GM18873 (cell line): ENCODE measurements around the gene PRKD1.

Experiments
- ATAC-seq: cut with Tn5 transposase; IDR thresholded peaks from one replicate; pipeline ENCODE4 v1.9.1; 2021; ENCODE audit warnings: mild to moderate bottlenecking, moderate library complexity, moderate number of reproducible peaks; ENCODE audit not compliant: unreplicated experiment, low FRiP score

The PRKD1 gene

DNA sequence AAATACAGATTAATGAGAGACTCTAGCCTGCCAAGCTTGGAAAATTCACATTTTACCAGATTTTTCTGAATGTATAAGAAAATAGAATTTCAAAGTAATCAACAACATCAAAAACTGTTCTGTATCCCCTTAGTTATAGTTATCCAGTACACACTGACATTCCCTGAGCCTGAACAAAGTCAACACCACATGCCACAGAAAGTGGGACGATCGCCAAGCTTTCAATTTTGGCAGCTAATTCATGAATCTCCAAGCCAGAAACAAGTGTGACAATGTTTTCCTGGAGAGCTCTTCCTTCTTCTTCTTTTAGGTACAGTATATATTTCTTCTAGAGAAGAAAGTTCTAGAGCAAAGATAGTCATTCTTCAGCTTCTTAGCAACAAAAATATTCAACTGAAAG, 290.2 kb downstream of the PRKD1 start:
- ATAC-seq: no peak

DNA sequence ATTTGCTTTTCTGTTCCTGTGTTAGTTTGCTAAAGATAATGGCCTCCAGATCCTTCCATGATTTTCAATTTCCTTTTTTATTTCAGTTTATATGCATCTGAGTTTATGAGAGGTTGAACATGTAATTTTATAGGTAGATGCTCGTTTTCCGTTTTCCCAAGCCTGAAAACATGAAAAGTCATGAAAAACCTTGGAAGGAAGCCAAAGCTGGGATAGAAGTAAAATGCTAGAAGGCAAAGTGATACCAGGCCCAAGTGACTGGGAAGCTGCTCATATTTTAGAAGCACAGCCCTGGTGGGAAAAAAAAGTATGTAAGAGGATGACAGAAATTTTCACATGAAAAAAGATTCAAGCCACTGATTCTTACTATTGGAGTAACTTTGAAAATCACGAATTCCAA, 290.8 kb downstream of the PRKD1 start:
- no peak for ATAC-seq

DNA sequence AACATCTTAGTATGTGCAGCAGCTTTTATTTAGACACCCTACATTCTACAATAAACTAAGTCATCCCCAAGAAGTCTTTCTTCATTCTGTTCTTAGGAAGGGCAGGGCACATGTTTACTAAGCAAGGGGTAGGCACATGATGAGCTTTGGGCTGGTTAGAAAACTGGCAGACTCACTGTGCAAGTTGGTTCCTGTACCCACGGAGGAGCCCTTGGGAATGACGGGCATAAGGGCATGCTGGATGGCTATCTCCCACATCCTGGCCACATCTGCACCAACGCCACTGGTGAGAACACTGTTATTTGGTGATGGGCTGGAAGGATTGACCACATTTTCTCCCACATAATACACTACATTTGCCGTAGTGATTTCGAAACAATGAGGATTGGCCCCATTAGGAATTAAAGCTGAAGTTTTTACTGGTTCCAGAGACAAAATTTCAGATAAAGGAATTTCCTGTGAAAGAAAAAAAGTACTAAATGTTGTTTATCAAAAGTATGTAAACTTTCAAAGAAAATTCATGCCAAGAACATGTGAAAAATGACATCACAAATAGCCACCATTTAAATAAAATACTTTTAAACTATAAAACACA, 297.0 kb downstream of the PRKD1 start:
- no peak for ATAC-seq

DNA sequence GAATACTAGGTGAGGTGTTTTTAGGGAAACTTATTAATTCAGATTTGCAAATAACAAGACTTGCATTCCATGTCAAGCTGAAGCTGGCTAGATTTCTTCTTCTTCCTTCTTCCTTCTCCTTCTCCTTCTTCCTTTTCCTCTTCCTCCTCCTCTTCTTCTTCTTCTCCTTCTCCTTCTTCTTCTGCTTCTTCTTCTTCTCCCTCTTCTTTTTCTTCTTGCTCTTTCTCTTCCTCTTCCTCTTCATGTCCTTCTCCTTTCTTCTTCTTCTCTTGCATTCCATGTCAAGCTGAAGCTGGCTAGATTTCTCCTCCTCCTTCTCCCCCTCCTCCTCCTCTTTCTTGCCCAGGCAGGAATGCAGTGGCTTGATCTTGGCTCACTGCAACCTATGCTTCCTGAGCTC, 297.8 kb downstream of the PRKD1 start:
- no peak for ATAC-seq

DNA sequence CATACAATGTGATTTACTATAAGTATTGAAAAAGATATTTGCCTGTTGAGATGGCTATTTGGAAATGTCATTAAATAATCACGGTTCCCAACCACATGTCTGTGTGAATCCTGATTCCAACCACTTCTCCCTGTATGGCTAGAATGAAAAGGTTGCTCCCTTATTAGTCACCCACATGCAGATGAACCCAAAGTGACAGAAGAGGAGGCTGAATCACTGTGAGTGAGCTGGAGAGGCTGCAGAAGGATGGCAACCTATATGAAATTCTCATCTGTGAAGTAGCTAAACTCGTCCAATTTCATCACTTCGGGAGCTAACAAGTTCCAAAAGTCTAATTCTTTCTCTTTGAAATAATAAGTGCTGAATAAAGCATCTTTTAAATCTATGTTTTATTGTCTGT, 300.5 kb downstream of the PRKD1 start:
- ATAC-seq: no peak

DNA sequence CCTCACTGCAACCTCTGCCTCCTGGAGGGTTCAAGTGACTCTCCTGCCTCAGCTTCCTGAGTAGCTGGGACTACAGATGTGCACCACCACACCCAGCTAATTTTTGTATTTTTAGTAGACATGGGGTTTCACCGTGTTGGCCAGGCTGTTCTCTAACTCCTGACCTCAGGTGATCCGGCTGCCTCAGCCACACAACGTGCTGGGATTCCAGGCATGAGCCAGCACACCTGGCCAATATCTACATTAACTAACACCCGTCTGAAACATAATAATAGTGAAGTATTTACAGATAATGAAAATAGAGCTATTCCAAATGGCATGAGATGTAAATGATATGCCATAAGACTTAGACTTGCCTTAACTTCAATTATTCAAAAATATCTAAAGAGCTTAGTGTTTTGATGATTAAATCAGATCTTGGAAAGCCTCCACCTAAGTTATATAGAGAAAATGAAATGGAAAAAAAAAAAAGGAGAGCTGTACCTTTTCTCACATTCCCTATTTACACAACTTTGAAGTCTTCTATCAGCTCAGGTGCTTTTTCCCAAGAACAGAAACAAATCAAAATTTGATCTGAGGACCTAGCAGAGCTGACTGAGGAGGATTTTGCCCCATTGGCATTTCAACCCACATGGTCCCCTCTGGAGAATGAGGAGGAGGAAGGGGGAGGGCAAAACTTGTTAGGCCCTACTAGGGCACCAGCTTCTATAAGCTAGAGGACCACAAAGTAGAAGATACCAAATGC, 309.2 kb downstream of the PRKD1 start:
- ATAC-seq: no peak

DNA sequence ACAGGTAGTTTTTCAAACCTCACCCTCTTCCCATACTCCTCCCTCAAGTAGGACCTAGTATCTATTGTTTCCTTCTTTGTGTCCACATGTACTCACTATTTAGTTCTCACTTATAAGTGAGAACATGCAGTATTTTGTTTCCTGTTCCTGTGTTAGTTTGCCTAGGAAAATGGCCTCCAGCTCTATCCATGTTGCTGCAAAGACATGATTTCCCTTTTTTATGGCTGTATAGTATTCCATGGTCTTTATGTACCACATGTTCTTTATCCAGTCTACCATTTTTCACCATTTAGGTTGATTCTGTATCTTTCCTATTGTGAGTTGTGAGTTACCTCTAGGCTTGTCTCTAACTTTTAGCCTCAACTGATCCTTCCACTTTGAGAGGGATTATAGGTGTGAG, 310.7 kb downstream of the PRKD1 start:
- ATAC-seq: no peak

DNA sequence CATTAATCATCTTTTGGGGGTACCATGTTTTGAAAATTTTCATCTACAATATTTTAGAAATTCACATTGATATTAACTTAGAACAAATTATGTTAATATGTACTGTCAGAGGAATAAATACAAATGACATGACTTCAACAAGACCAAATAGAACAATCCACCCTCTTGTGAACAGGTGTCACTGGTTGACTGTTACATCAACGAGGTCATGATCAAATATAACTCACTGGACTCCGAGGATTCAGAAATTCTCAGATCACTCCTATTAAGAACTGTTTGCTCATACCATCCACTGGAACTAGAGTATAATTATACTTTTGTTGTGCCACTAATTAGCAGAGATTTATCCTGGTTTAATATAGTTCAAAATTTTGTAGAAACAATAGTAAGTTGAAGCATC, 318.8 kb downstream of the PRKD1 start:
- no peak for ATAC-seq

DNA sequence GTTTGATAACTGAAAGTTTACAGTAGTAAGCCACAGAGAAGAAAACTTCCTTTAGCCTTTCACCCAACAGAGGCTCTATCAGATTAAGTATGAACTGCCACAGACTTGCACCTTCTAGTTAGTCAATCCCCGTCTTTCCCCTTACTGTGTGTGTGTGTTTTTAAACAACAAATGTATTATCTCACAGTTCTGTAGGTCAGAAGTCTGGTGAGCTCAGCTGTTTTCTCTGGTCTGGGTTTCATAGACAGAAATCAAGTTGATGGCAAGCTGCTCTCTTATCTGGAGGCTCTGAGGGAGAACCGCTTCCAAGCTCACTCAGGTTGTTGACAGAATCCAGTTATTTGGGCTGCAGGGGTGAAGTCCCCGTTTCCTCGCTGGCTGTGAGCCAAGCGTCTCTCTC, 320.5 kb downstream of the PRKD1 start:
- ATAC-seq: no peak

DNA sequence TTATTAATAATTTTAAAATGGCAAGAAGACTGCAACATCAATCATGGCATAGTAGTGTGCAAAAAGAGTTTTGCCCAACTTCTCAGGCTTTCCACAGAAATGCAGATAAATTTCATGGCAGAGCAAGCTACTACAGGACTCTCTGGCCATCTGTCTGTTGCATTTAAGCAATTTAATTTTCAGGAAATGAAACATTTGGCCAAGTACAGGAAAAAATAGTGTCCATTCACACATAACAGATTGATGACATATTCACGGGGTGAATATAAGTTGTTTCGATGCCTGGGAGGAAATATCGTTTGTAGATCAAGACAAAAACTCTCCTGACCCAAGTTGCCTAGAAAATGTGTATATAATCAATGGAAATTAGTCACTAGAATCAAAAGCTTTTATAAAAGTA, 324.0 kb downstream of the PRKD1 start:
- ATAC-seq: no peak

DNA sequence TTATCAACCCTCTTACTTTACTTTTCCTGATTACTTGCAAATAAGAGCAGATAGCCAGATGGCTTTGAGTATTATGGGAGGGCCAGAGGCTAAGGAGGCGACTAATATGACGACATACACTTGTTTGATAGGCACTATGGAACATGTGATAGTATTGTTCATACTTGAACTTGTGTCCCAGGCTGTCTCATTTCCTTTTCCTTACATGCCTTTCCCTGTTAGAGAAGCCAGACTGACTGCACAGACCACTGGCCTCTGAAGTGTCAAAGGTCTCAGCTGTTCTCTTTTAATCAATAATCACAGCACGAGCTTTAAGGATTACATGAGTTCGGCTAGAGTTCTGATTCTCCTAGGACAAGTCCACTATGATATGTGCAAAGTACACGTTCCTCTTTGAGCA, 326.0 kb downstream of the PRKD1 start:
- ATAC-seq: no peak

DNA sequence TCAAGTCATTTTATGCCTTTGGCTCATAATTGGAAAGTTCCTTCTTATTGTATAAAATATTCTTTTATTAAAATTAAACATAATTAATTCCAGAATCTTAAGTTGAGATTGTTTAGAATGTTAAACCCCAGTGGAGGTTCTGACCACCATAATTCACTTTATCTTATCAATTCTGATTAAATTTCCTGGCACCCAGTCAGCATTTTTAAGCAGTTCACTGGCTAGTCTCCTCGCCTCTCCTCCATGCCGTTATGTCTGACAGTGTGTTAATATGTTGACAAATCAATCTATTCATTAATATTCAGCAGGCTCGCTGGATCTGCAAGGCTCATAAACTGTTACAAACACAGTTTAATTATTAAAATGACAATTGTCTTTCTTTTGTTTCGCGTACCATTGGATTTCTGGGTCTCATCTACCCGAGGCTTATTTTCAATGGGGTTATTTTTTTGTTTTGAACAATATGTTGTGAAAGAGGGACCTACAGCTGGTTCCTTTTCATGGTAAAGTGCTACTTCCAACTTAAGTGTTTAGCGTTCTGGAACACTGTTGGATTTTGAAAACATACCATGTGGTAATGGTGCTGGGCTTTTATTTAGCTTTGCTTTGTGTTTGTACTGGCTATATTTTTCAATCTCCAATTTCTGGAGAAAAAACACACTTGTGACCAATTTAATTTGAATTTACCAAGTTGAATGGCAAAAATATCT, 339.7 kb downstream of the PRKD1 start:
- no peak for ATAC-seq

DNA sequence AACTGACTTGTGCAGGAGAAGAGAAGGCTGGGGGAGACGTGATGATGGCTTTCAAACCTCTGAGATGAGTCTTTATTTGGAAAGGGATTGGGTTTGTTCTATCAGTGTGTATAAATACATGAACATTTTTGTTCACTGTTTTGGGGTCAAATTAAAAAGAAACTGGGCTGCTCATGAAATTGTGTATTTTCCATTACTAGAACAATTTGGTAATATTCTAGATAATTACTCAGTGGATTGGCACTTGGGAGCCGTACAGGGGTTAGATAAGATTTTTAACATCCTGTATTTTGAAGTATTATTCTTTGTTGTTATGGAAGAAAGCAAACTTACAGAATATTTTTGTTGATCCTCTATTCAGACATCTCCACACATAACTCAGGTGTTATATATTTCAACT, 340.6 kb downstream of the PRKD1 start:
- ATAC-seq: no peak

DNA sequence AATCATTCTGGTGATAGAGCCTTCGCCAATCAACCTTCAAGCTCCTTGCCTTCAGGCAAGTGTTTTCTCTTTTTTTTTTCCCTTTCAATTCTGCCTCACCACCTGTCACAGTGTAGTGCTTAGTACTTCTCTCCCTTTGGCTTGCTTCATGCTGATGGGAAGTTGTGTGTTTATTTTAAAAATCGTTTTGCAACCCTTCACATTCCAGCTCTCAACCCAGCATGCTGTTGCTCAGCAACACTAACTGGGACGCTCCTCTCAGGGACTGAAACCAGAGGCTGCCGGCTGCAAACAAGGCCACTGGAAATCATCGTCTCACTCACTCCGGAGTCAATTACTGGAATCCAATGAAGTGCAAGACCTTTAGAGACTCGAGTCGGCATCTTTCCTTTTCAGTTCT, 342.7 kb downstream of the PRKD1 start:
- ATAC-seq: no peak

DNA sequence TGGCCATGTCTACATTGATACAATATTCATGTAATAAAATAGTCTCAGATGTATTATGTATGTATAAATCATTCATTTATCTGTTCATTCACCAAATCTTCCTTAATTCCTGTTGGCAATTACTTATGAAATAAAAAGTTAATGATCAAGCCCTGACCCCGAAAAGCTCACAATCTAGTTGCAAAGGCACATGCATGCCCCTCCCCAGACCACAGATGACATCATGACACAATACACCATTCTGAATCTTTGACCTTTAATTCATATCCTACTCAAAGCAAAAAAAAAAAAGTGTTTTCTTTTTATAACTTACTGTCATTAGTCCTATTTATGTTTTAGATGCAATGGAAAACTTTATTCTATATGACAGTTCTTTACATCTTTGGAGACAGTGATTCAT, 346.9 kb downstream of the PRKD1 start:
- ATAC-seq: no peak

DNA sequence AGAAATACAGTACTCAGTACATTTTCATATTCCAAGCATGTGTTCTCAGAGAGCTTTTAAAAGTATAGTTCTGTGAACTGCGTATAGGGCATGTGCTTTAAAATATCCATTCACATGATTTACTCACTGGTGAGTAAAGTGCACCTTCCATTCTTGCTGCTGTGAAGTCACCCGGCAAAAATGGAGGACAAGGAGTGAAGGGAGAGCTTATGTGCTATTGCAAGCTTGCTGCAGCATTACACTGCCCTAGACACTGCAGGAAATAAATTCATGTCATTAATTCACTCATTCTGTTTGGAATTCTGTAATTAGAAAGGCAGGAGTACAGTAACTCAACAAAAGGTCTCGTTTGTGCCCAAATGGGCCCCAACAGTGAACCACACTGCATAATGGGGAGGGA, 347.8 kb downstream of the PRKD1 start:
- ATAC-seq: no peak

DNA sequence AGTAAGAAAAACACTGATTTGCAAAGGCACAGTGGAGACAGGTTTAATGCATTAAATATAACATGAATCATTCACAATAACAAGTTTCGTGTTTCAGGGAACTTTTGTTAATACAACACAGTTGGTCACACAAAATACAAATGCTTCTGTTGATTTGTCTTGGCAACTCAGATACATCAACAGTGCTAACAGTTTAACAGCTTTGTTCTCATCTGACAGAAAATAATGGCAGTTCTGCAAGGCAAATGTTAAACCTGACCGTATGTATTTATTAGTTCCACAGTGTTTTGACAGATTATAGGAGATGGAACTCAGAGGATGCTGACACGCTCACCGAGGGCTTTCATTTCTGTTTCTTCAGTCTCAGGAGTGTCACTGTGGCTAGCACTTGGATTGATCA, 350.7 kb downstream of the PRKD1 start:
- no peak for ATAC-seq

DNA sequence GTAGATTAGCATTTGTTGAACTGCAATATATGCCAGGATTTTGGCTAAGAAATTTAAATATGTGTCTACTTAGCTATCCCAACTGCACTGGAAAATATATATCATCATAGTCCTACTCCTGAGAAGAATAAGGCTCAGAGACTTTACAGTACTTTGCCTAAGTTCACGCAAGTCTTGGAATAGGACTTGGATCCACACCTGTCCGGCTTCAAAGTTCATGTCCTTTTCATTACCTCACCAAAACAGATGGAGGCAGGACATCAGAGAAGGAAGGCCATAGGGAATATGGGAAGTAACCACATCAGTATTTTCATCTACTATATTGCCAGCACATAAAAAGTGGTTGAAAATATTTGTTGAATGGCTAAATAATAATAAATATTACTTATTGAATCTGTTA, 358.5 kb downstream of the PRKD1 start:
- ATAC-seq: no peak

DNA sequence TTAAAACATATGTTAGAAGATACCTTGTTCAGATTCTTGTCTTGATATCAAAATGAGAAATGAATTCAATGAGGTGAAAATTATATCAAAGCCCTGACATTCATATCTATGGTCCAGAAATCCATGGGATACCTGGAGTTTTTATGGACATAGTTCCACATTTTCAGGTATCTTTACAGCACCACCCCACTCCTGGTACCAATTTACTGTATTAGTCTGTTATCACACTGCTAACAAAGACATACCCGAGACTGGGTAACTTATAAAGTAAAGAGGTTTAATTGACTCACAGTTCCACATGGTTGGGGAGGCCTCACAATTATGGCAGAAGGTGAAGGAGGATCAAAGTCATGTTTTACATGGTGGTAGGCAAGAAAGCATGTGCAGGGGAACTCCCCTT, 361.5 kb downstream of the PRKD1 start:
- ATAC-seq: no peak

DNA sequence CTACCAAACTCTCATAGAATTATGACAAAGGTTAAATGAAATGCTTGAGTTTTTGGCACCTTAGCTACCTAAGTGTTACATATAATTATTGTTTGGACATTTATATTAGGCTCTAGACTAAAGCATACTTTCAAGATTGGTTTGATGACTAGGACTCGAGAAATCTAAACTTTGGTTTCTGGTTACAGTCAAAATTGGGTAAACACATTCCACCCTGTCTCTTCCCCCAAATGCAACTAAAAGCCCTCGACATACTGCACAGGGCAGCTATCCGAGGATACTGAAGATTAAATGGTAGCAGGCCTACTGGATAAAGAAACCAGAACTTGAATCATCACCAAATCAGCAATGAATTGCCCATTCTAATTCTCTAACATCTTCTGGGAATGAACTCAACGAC, 369.1 kb downstream of the PRKD1 start:
- no peak for ATAC-seq

DNA sequence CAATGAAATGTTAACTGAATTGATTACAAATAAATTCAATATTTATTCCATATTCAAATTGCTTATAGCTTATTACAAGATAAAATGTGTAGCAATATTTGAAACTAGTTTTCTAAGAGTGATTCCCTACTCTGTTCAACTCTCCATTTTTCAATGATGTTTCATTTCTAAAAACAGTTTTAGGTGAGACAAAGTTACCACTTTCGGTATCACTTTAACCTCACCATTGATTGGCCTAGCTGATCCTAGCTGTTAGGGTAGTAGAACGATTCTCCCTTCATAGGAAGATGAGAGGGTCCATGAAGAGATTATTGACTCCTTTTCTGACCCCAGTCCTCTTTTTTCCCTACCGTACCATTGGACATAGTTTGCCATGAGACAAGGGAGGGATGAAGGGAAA, 373.3 kb downstream of the PRKD1 start:
- no peak for ATAC-seq

DNA sequence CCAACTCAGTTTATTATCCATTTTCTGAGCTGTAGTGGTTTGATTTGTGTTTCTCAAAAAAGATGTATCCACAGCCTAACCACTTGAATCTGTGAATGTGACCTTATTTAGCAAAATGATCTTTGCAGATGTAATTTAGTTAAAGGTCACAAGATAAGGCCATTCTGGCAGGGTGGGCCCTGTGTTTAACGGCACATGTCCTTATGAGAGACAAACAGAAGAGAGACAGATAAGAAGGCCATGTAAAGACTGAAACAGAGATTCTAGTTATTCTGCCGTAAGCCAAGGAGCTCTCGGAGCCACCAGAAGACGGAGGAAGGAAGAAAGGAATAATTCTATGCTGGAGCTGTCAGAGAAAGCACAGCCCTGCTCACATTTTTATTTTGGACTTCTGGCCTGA, 374.2 kb downstream of the PRKD1 start:
- ATAC-seq: no peak
